PC-3 (cell line): ENCODE results near the gene TIMP2. TPM values are rescaled to one million over a fixed set of nuclear protein-coding genes. Genes with fewer than 3 reads are reported as not detected.

Source experiments
- ATAC-seq: fragments of 200-7000 bp; cut with Tn5 transposase; 2 replicates; pipeline ENCODE4 v1.9.1; 2020; ENCODE audit warnings: mild to moderate bottlenecking, moderate library complexity
- BruUV-seq: library from RNA; stranded (reverse); fragments of 400-500 nt; replicated peaks from 2 replicates; lab custom pipeline; 2021; lab: Mats Ljungman, UMichigan
- CTCF ChIA-PET: fragments of 300-600 bp; sonication (Branson Sonifier 250); formaldehyde crosslinking; loops from one replicate; lab custom pipeline; 2022; ENCODE audit warnings: antibody characterized with exemption; lab: Charles Lee
- POLR2A ChIA-PET: fragments of 300-600 bp; sonication (Branson Sonifier 250); formaldehyde crosslinking; loops from one replicate; lab custom pipeline; 2022; ENCODE audit warnings: antibody characterized with exemption; ENCODE audit not compliant: unreplicated experiment; lab: Charles Lee
- DNase-seq: peaks from one replicate; pipeline ENCODE4 v3.0.0-alpha.2; 2015
- H2AFZ ChIP-seq: fragments of 300-600 bp; sonication (generic); 2 replicates; pipeline ENCODE4 v1.6.0; 2016; ENCODE audit warnings: antibody characterized with exemption, low read length
- H3F3A ChIP-seq: fragments of 300-600 bp; sonication (generic); one replicate; pipeline ENCODE4 v1.6.0; 2017; ENCODE audit warnings: antibody characterized with exemption, low read length, control low read depth, mild to moderate bottlenecking; ENCODE audit not compliant: unreplicated experiment
- H3K27ac ChIP-seq: fragments of 300-600 bp; sonication (generic); 2 replicates; pipeline ENCODE4 v1.5.1; 2016; ENCODE audit warnings: mild to moderate bottlenecking, low read length
- H3K27me3 ChIP-seq: fragments of 300-600 bp; sonication (generic); 2 replicates; pipeline ENCODE4 v1.6.1; 2016; ENCODE audit warnings: low read length, mixed read lengths
- H3K36me3 ChIP-seq: fragments of 300-600 bp; sonication (generic); 2 replicates; pipeline ENCODE4 v1.6.1; 2016; ENCODE audit warnings: low read depth, mixed run types, low read length, mixed read lengths
- H3K4me1 ChIP-seq: fragments of 300-600 bp; sonication (generic); 2 replicates; pipeline ENCODE4 v1.5.1; 2016; ENCODE audit warnings: low read length; ENCODE audit not compliant: insufficient read depth
- H3K4me2 ChIP-seq: fragments of 300-600 bp; sonication (generic); 2 replicates; pipeline ENCODE4 v1.6.0; 2016; ENCODE audit warnings: low read length
- H3K4me3 ChIP-seq: fragments of 300-600 bp; sonication (generic); 2 replicates; pipeline ENCODE4 v1.5.1; 2016; ENCODE audit warnings: mild to moderate bottlenecking, low read length, mixed read lengths
- H3K79me2 ChIP-seq: fragments of 300-600 bp; sonication (generic); 2 replicates; pipeline ENCODE4 v1.6.1; 2017; ENCODE audit warnings: low read length, mixed read lengths
- H3K9ac ChIP-seq: fragments of 300-600 bp; sonication (generic); 2 replicates; pipeline ENCODE4 v1.6.0; 2016; ENCODE audit warnings: mild to moderate bottlenecking, low read length
- H3K9me2 ChIP-seq: fragments of 300-600 bp; sonication (generic); replicated peaks from 2 replicates; pipeline ENCODE4 v1.6.1; 2016; ENCODE audit warnings: mixed run types, low read length, mixed read lengths
- H3K9me3 ChIP-seq: fragments of 300-600 bp; sonication (generic); 2 replicates; pipeline ENCODE4 v1.6.1; 2016; ENCODE audit warnings: low read length, mixed read lengths
- H4K20me1 ChIP-seq: fragments of 300-600 bp; sonication (generic); 2 replicates; pipeline ENCODE4 v1.6.1; 2016; ENCODE audit warnings: low read length, mixed read lengths
- CTCF ChIP-seq: fragments of 300-600 bp; sonication (generic); conservative IDR thresholded peaks from 2 replicates; pipeline ENCODE4 v1.5.1; 2017; ENCODE audit warnings: antibody characterized with exemption, low read depth, mild to moderate bottlenecking, low read length
- EZH2 ChIP-seq: fragments of 300-600 bp; sonication (generic); IDR thresholded peaks from one replicate; pipeline ENCODE4 v1.6.1; 2017; ENCODE audit warnings: antibody characterized with exemption, mild to moderate bottlenecking, low read length; ENCODE audit not compliant: unreplicated experiment
- EZH2phosphoT487 ChIP-seq: fragments of 300-600 bp; sonication (generic); IDR thresholded peaks from 2 replicates; pipeline ENCODE4 v1.6.1; 2018; ENCODE audit warnings: mild to moderate bottlenecking, antibody characterized with exemption, low read length, borderline replicate concordance
- intact Hi-C: fragments of 100-400 bp; cut with micrococcal nuclease; formaldehyde crosslinking; loops from 2 replicates; pipeline ENCODE4 v1.9.0; 2023
- total RNA-seq: library from RNA; depleted of rRNA; stranded (reverse); fragments of >200 nt; gene quantifications from 2 replicates; pipeline ENCODE4 v1.2.3, GENCODE V29; 2014

Gene TIMP2
- total RNA-seq, 1 experiment from 2014 or later: 60.1 TPM

GRCh38 chr17:78940708-78941107, 15.5 kb upstream of the TIMP2 start:
- H3K36me3 ChIP-seq: no peaks in the 10 kb centered on the region
- no peaks in the 10 kb centered on the region for H3K79me2 ChIP-seq
- H3K4me1 ChIP-seq: peaks cover 8% of the 10 kb centered on the region; the same call in 1 of the 2 replicates
- no peaks in the 10 kb centered on the region for H3K27me3 ChIP-seq
- no peak overlapping the region for H3K4me3 ChIP-seq
- no peak overlapping the region for H3K27ac ChIP-seq
- H3F3A ChIP-seq: no peaks in the 10 kb centered on the region
- H3K9ac ChIP-seq: no peak overlapping the region
- ATAC-seq: no peak
- H3K9me2 ChIP-seq: no peaks in the 10 kb centered on the region
- no peak overlapping the region for H2AFZ ChIP-seq
- no peak for TF ChIP-seq EZH2phosphoT487
- TF ChIP-seq CTCF: no peak
- TF ChIP-seq EZH2: no peak
- BruUV-seq: no TSS peak
- ChIA-PET CTCF (no interaction called here), POLR2A (no interaction called here)
- no peaks in the 10 kb centered on the region for H3K9me3 ChIP-seq
- intact Hi-C loops: no loop called here
- H3K4me2 ChIP-seq: no peak overlapping the region
- H4K20me1 ChIP-seq: no peaks in the 10 kb centered on the region
- peak; percentile 31 for DNase-seq

GRCh38 chr17:78940258-78940657, 15.1 kb upstream of the TIMP2 start:
- H3K4me2 ChIP-seq: no peak overlapping the region
- CTCF ChIA-PET: no interaction called here

More at GRCh38 chr17:78940258-78940657, 15.1 kb upstream of the TIMP2 start:
- TF ChIP-seq EZH2 (no peak), EZH2phosphoT487 (no peak), CTCF (no peak)
- H4K20me1 ChIP-seq: no peaks in the 10 kb centered on the region
- no peak for ATAC-seq
- H3K9ac ChIP-seq: no peak overlapping the region
- H3F3A ChIP-seq: no peaks in the 10 kb centered on the region
- no peak overlapping the region for H3K4me3 ChIP-seq
- no peaks in the 10 kb centered on the region for H3K79me2 ChIP-seq
- H2AFZ ChIP-seq: no peak overlapping the region
- no peaks in the 10 kb centered on the region for H3K27me3 ChIP-seq
- H3K27ac ChIP-seq: no peak overlapping the region
- no peak for DNase-seq
- no peaks in the 10 kb centered on the region for H3K36me3 ChIP-seq
- no peaks in the 10 kb centered on the region for H3K9me3 ChIP-seq
- peaks cover 13% of the 10 kb centered on the region; the same call in 1 of the 2 replicates for H3K4me1 ChIP-seq
- POLR2A ChIA-PET: no interaction called here
- no peaks in the 10 kb centered on the region for H3K9me2 ChIP-seq
- no TSS peak for BruUV-seq
- intact Hi-C loops: no loop called here
